Loucy (cell line): Measurements from ENCODE around the gene FAM131C.

Source experiments
- H2AFZ ChIP-seq: fragments of 200-600 bp; sonication (generic); 2 replicates; pipeline ENCODE4 v1.6.0; 2016; ENCODE audit warnings: antibody characterized with exemption, mild to moderate bottlenecking, low read length, moderate library complexity
- H3F3A ChIP-seq: fragments of 200-600 bp; 2 replicates; pipeline ENCODE4 v1.6.0; 2016; ENCODE audit warnings: antibody characterized with exemption, low read depth, mild to moderate bottlenecking
- H3K27me3 ChIP-seq: fragments of 200-600 bp; sonication (generic); 2 replicates; pipeline ENCODE4 v1.6.1; 2014; ENCODE audit warnings: low read length, mild to moderate bottlenecking; ENCODE audit not compliant: insufficient read depth, poor library complexity, severe bottlenecking
- H3K36me3 ChIP-seq: fragments of 200-600 bp; sonication (generic); 2 replicates; pipeline ENCODE4 v1.6.1; 2016; ENCODE audit warnings: low read length; ENCODE audit not compliant: insufficient read depth
- H3K4me1 ChIP-seq: fragments of 200-600 bp; sonication (generic); 2 replicates; pipeline ENCODE4 v1.5.1; 2014; ENCODE audit warnings: low read length, mild to moderate bottlenecking; ENCODE audit not compliant: insufficient read depth, poor library complexity, severe bottlenecking
- H3K4me2 ChIP-seq: fragments of 200-600 bp; sonication (generic); 2 replicates; pipeline ENCODE4 v1.6.0; 2014; ENCODE audit warnings: antibody characterized with exemption, low read length, low read depth, mild to moderate bottlenecking; ENCODE audit not compliant: poor library complexity, severe bottlenecking
- H3K4me3 ChIP-seq: fragments of 200-600 bp; sonication (generic); 2 replicates; pipeline ENCODE4 v1.5.1; 2014; ENCODE audit warnings: low read length, mild to moderate bottlenecking, mixed read lengths; ENCODE audit not compliant: poor library complexity, severe bottlenecking
- H3K79me2 ChIP-seq: fragments of 200-600 bp; sonication (generic); 2 replicates; pipeline ENCODE4 v1.6.1; 2014; ENCODE audit warnings: low read length; ENCODE audit not compliant: insufficient read depth
- H3K9ac ChIP-seq: fragments of 200-600 bp; sonication (generic); 2 replicates; pipeline ENCODE4 v1.6.0; 2014; ENCODE audit warnings: mild to moderate bottlenecking, low read depth, low read length, moderate library complexity; ENCODE audit not compliant: poor library complexity, severe bottlenecking
- H3K9me2 ChIP-seq: fragments of 200-600 bp; sonication (generic); replicated peaks from 2 replicates; pipeline ENCODE4 v1.6.1; 2016; ENCODE audit warnings: low read depth, low read length, mixed read lengths
- H3K9me3 ChIP-seq: fragments of 200-600 bp; sonication (generic); 2 replicates; pipeline ENCODE4 v1.6.1; 2014; ENCODE audit warnings: mild to moderate bottlenecking, antibody characterized with exemption, low read length, low read depth; ENCODE audit not compliant: insufficient read depth
- H4K20me1 ChIP-seq: fragments of 200-600 bp; sonication (generic); 2 replicates; pipeline ENCODE4 v1.6.0; 2014; ENCODE audit warnings: antibody characterized with exemption, low read length, mild to moderate bottlenecking; ENCODE audit not compliant: insufficient read depth, poor library complexity, severe bottlenecking
- EZH2phosphoT487 ChIP-seq: fragments of 200-600 bp; IDR thresholded peaks from 2 replicates; pipeline ENCODE4 v1.6.1; 2018; ENCODE audit warnings: antibody characterized with exemption, mild to moderate bottlenecking, moderate library complexity, borderline replicate concordance
- TF ChIP-seq, protein P1 (sequence below): fragments of 200-600 bp; sonication (generic); conservative IDR thresholded peaks from 2 replicates; pipeline ENCODE4 v1.5.1; 2014; ENCODE audit warnings: mild to moderate bottlenecking, antibody characterized with exemption, low read length

FAM131C gene

DNA sequence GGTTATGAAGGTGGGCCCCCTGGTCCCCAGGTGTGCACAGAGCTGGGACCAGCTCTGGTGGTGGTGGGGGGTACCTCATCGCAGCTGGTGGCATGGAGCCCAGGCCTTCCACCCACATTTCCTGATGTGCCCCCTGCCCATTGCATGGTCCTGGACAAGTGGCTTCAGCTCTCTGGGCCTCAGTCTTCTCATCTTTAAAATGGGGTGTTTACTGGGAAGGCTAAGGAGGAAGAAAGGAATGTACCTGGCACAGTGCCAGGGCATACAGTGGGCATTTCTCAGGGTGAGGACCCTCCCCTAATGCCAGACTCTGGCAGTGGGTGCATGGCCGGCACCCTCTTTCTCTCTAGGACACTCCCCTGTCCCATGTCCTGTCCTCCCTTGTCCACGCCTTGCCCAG lies 22.4 kb downstream of the FAM131C start:
- Histone ChIP-seq H3K9ac (no peak overlapping the region), H3K36me3 (no peaks in the 10 kb centered on the region), H3K9me3 (no peaks in the 10 kb centered on the region), H3K4me1 (peaks cover 15% of the 10 kb centered on the region), H3K9me2 (no peaks in the 10 kb centered on the region), H3F3A (no peaks in the 10 kb centered on the region), H2AFZ (no peak overlapping the region), H3K4me2 (no peak overlapping the region), H4K20me1 (no peaks in the 10 kb centered on the region), H3K79me2 (no peaks in the 10 kb centered on the region), H3K4me3 (no peak overlapping the region), H3K27me3 (no peaks in the 10 kb centered on the region)
- no peak for TF ChIP-seq EZH2phosphoT487
- TF ChIP-seq, protein P1, sequence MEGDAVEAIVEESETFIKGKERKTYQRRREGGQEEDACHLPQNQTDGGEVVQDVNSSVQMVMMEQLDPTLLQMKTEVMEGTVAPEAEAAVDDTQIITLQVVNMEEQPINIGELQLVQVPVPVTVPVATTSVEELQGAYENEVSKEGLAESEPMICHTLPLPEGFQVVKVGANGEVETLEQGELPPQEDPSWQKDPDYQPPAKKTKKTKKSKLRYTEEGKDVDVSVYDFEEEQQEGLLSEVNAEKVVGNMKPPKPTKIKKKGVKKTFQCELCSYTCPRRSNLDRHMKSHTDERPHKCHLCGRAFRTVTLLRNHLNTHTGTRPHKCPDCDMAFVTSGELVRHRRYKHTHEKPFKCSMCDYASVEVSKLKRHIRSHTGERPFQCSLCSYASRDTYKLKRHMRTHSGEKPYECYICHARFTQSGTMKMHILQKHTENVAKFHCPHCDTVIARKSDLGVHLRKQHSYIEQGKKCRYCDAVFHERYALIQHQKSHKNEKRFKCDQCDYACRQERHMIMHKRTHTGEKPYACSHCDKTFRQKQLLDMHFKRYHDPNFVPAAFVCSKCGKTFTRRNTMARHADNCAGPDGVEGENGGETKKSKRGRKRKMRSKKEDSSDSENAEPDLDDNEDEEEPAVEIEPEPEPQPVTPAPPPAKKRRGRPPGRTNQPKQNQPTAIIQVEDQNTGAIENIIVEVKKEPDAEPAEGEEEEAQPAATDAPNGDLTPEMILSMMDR, result no peak

GRCh38 chr1:16050328-16050727 lies 23.1 kb downstream of the FAM131C start:
- Histone ChIP-seq H3K9me3 (no peaks in the 10 kb centered on the region), H3K4me1 (peaks cover 15% of the 10 kb centered on the region), H2AFZ (no peak overlapping the region), H3K27me3 (no peaks in the 10 kb centered on the region), H3K36me3 (no peaks in the 10 kb centered on the region), H3K9me2 (no peaks in the 10 kb centered on the region), H3K79me2 (no peaks in the 10 kb centered on the region), H4K20me1 (no peaks in the 10 kb centered on the region), H3F3A (no peaks in the 10 kb centered on the region), H3K4me3 (no peak overlapping the region), H3K9ac (no peak overlapping the region), H3K4me2 (no peak overlapping the region)
- TF ChIP-seq, protein P1, result no peak
- no peak for TF ChIP-seq EZH2phosphoT487

DNA sequence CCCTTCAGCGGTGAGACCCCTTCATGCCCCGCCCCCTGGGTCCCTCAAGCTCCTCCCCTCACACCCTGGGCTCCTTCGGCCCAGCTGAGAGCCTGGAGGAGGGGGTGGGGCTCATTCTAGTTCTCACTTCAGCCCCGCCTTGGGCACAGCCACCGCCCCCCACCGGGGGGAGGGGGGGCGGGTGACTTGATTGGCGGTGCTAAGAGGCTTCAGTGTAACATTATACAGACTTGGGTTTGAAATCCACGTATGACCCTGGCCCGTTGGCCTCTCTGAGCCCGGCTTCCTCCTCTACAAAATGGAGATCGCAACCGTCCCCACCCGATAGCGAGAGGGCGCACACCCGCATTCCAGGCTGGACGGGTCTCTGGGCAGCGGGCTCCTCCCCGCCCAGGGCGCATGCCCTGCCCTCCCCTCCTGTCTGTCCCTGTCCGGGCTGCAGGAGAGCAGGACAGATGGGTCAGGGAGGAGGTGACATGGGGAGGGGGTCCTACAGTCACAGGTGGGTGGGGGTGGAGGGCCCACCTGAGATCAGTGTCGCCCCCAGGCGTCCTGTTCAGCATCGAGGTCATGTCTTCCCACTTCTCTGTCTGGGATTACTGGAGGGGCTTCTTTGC lies 24.8 kb downstream of the FAM131C start:
- Histone ChIP-seq H3K79me2 (no peaks in the 10 kb centered on the region), H4K20me1 (no peaks in the 10 kb centered on the region), H2AFZ (no peak overlapping the region), H3K4me3 (no peak overlapping the region), H3F3A (no peaks in the 10 kb centered on the region), H3K4me1 (no peaks in the 10 kb centered on the region), H3K27me3 (no peaks in the 10 kb centered on the region), H3K36me3 (no peaks in the 10 kb centered on the region), H3K4me2 (no peak overlapping the region), H3K9me2 (no peaks in the 10 kb centered on the region), H3K9ac (no peak overlapping the region), H3K9me3 (no peaks in the 10 kb centered on the region)
- TF ChIP-seq, protein P1, result no peak
- no peak for TF ChIP-seq EZH2phosphoT487
